H9 (cell line): ENCODE results near the gene CBLB. TPM values are rescaled to one million over a fixed set of nuclear protein-coding genes. Genes with fewer than 3 reads are reported as not detected.
A peak's percentile ranks its signal among the peaks of the same experiment; 100 is the strongest.

Experiments
- DNase-seq: peaks from one replicate; pipeline ENCODE4 v3.0.0-alpha.2; 2017
- H2AFZ ChIP-seq: one replicate; pipeline ENCODE4 v1.6.1; 2013; ENCODE audit warnings: mild to moderate bottlenecking, low read length, control low read depth, moderate library complexity
- H2AK5ac ChIP-seq: 2 replicates; pipeline ENCODE4 v1.6.1; 2013; ENCODE audit warnings: low read length, control low read depth, mixed read lengths; ENCODE audit not compliant: insufficient read length
- H2BK120ac ChIP-seq: one replicate; pipeline ENCODE4 v1.6.1; 2013; ENCODE audit warnings: low read depth, mild to moderate bottlenecking, low read length, control low read depth, inconsistent platforms; ENCODE audit not compliant: poor library complexity, severe bottlenecking
- H2BK12ac ChIP-seq: 2 replicates; pipeline ENCODE4 v1.6.1; 2013; ENCODE audit warnings: low read length, control low read depth, mixed read lengths, low read depth; ENCODE audit not compliant: insufficient read length
- H2BK15ac ChIP-seq: 2 replicates; pipeline ENCODE4 v1.6.1; 2013; ENCODE audit warnings: low read depth, low read length, control low read depth
- H2BK20ac ChIP-seq: one replicate; pipeline ENCODE4 v1.6.1; 2013; ENCODE audit warnings: low read depth, mild to moderate bottlenecking, low read length, control low read depth, inconsistent platforms; ENCODE audit not compliant: poor library complexity, severe bottlenecking
- H2BK5ac ChIP-seq: 2 replicates; pipeline ENCODE4 v1.6.1; 2013; ENCODE audit warnings: low read length, control low read depth, mixed read lengths; ENCODE audit not compliant: insufficient read length
- H3K14ac ChIP-seq: 2 replicates; pipeline ENCODE4 v1.6.1; 2013; ENCODE audit warnings: low read length, control low read depth; ENCODE audit not compliant: insufficient read depth
- H3K18ac ChIP-seq: 2 replicates; pipeline ENCODE4 v1.6.1; 2013; ENCODE audit warnings: low read depth, mild to moderate bottlenecking, mixed read lengths, low read length, control low read depth; ENCODE audit not compliant: insufficient read length
- H3K23ac ChIP-seq: 2 replicates; pipeline ENCODE4 v1.6.1; 2013; ENCODE audit warnings: low read length, control low read depth, mixed read lengths, low read depth; ENCODE audit not compliant: insufficient read length
- H3K23me2 ChIP-seq: 2 replicates; pipeline ENCODE4 v1.6.1; 2013; ENCODE audit warnings: low read depth, mild to moderate bottlenecking, mixed read lengths, low read length, control low read depth; ENCODE audit not compliant: insufficient read length, poor library complexity, severe bottlenecking
- H3K27ac ChIP-seq: 2 replicates; pipeline ENCODE4 v1.5.1; 2013; ENCODE audit warnings: low read length, control low read depth, mixed read lengths, low read depth; ENCODE audit not compliant: insufficient read length
- H3K27me3 ChIP-seq: 2 replicates; pipeline ENCODE4 v1.6.1; 2013; ENCODE audit warnings: low read length, control low read depth, inconsistent platforms; ENCODE audit not compliant: insufficient read depth
- H3K4ac ChIP-seq: 2 replicates; pipeline ENCODE4 v1.6.1; 2013; ENCODE audit warnings: low read depth, mild to moderate bottlenecking, control low read depth, inconsistent platforms, low read length, moderate library complexity
- H3K4me1 ChIP-seq: 2 replicates; pipeline ENCODE4 v1.6.1; 2013; ENCODE audit warnings: low read length, control low read depth, inconsistent platforms; ENCODE audit not compliant: insufficient read depth
- H3K4me2 ChIP-seq: 2 replicates; pipeline ENCODE4 v1.6.1; 2013; ENCODE audit warnings: low read length, control low read depth, mixed read lengths; ENCODE audit not compliant: insufficient read length, insufficient read depth
- H3K56ac ChIP-seq: 2 replicates; pipeline ENCODE4 v1.6.1; 2013; ENCODE audit warnings: low read depth, mild to moderate bottlenecking, mixed read lengths, low read length, control low read depth; ENCODE audit not compliant: insufficient read length
- H3K79me1 ChIP-seq: 2 replicates; pipeline ENCODE4 v1.6.1; 2013; ENCODE audit warnings: low read depth, mild to moderate bottlenecking, moderate library complexity, low read length, control low read depth, inconsistent platforms; ENCODE audit not compliant: insufficient read depth, poor library complexity, severe bottlenecking
- H3K79me2 ChIP-seq: 2 replicates; pipeline ENCODE4 v1.6.1; 2013; ENCODE audit warnings: low read length, control low read depth, inconsistent platforms; ENCODE audit not compliant: insufficient read depth
- H3K9ac ChIP-seq: 2 replicates; pipeline ENCODE4 v1.6.1; 2013; ENCODE audit warnings: low read length, control low read depth, mixed read lengths; ENCODE audit not compliant: insufficient read length; ENCODE audit errors: extremely low read depth
- H3K9me3 ChIP-seq: one replicate; pipeline ENCODE4 v1.6.1; 2013; ENCODE audit warnings: low read depth, low read length, inconsistent platforms; ENCODE audit not compliant: control insufficient read depth
- H3T11ph ChIP-seq: one replicate; pipeline ENCODE4 v1.6.1; 2013; ENCODE audit warnings: mild to moderate bottlenecking, low read length, control low read depth, inconsistent platforms
- H4K20me1 ChIP-seq: one replicate; pipeline ENCODE4 v1.6.1; 2013; ENCODE audit not compliant: control insufficient read depth, insufficient read length, insufficient read depth
- H4K5ac ChIP-seq: 2 replicates; pipeline ENCODE4 v1.6.1; 2013; ENCODE audit warnings: low read depth, mild to moderate bottlenecking, mixed read lengths, low read length, control low read depth; ENCODE audit not compliant: insufficient read length
- H4K8ac ChIP-seq: replicated peaks from 2 replicates; pipeline ENCODE4 v1.6.1; 2013; ENCODE audit warnings: low read length, control low read depth, mixed read lengths, low read depth; ENCODE audit not compliant: insufficient read length
- H4K91ac ChIP-seq: 2 replicates; pipeline ENCODE4 v1.6.1; 2013; ENCODE audit warnings: low read depth, mild to moderate bottlenecking, moderate library complexity, mixed read lengths, low read length, control low read depth; ENCODE audit not compliant: insufficient read length
- H3K27ac Mint-ChIP-seq, 3 experiments: 2 replicates in 2 of 3; 3 replicates in 1 of 3; pipeline ENCODE4 v1.8.0; 2020 to 2021; ENCODE audit warnings: mixed read lengths in 3 of 3, mild to moderate bottlenecking in 1 of 3, moderate library complexity in 1 of 3
- H3K27me3 Mint-ChIP-seq: 2 replicates; pipeline ENCODE4 v1.8.0; 2021; ENCODE audit warnings: low read depth, mild to moderate bottlenecking, moderate library complexity, mixed read lengths
- H3K36me3 Mint-ChIP-seq, 3 experiments: 2 replicates in 2 of 3; 3 replicates in 1 of 3; pipeline ENCODE4 v1.8.0; 2020 to 2021; ENCODE audit warnings: low read depth in 3 of 3, mixed read lengths in 3 of 3; ENCODE audit not compliant: insufficient read depth in 1 of 3
- H3K4me1 Mint-ChIP-seq, 2 experiments: 2 replicates each; pipeline ENCODE4 v1.8.0; 2020; ENCODE audit warnings: mixed read lengths in 2 of 2
- H3K4me3 Mint-ChIP-seq, 2 experiments: 2 replicates in 1 of 2; 3 replicates in 1 of 2; pipeline ENCODE4 v1.8.0; 2020 to 2021; ENCODE audit warnings: mild to moderate bottlenecking in 2 of 2, mixed read lengths in 2 of 2, moderate library complexity in 1 of 2
- H3K9me3 Mint-ChIP-seq, 2 experiments: 2 replicates in 1 of 2; 3 replicates in 1 of 2; pipeline ENCODE4 v1.8.0; 2020; ENCODE audit warnings: mild to moderate bottlenecking in 2 of 2, mixed read lengths in 2 of 2, moderate library complexity in 1 of 2
- whole genome bisulfite sequencing: extraction: QIAGEN DNeasy Blood & Tissue Kit; methylation state at CpG from one replicate; pipeline ENCODE4 v1.1.7; 2013; ENCODE audit warnings: missing lambda C conversion rate, low lambda C conversion rate, mixed read lengths; ENCODE audit not compliant: insufficient read length; ENCODE audit errors: extremely low coverage; 5-methylcytosine and 5-hydroxymethylcytosine counted together
- total RNA-seq: library from RNA; stranded (reverse); gene quantifications from 2 replicates; pipeline ENCODE4 v1.2.1, GENCODE V29; 2021
- TF ChIP-seq, protein P1 (sequence below): fragments of 200-600 bp; sonication (generic); conservative IDR thresholded peaks from 3 replicates; pipeline ENCODE4 v1.8.0; 2021; ENCODE audit warnings: antibody characterized with exemption, mild to moderate bottlenecking

Gene CBLB
- total RNA-seq, 1 experiment from 2014 or later = 25.7 TPM

DNA sequence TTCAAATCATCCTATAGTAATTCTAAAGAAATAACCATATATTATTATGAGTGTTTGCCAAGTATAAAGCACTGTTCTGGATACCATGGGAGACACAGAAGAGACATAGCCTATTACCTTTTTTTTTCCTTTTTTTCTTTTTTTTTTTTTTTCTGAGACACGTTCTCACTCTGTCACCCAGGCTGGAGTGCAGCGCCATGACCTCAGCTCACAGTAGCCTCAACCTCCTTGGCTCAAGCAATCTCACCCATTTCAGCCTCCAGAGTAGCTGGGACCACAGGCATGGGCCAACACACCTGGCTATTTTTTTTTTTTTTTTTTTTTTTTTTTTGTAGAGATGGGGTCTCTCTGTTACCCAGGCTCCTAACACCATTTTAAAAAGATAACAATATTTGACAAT, 30.9 kb downstream of the CBLB start:
- Histone ChIP-seq H3K9ac (no peak overlapping the region), H2AFZ (no peak overlapping the region), H4K91ac (no peak overlapping the region), H3K14ac (no peak overlapping the region), H2BK20ac (no peak overlapping the region), H3K18ac (no peak overlapping the region), H3T11ph (no peak overlapping the region), H2BK120ac (no peak overlapping the region), H4K20me1 (no peaks in the 10 kb centered on the region), H3K9me3 (no peaks in the 10 kb centered on the region), H2AK5ac (no peak overlapping the region), H2BK15ac (no peak overlapping the region), H3K4me1 (no peaks in the 10 kb centered on the region; the same call in 1 of the 2 replicates), H2BK12ac (no peak overlapping the region), H3K23ac (no peak overlapping the region), H3K4ac (no peak overlapping the region), H2BK5ac (no peak overlapping the region), H3K4me2 (no peak overlapping the region), H3K79me2 (no peaks in the 10 kb centered on the region), H3K27me3 (no peaks in the 10 kb centered on the region), H4K5ac (no peak overlapping the region), H3K27ac (no peak overlapping the region), H4K8ac (no peak overlapping the region), H3K79me1 (no peaks in the 10 kb centered on the region), H3K23me2 (no peaks in the 10 kb centered on the region), H3K56ac (no peak overlapping the region)
- peaks cover 0 to 26% (median 6%) of the 10 kb centered on the region in 3 experiments; a peak in 3 of 7 replicates for H3K36me3 Mint-ChIP-seq
- peaks cover 16 to 26% of the 10 kb centered on the region in 2 experiments for H3K4me1 Mint-ChIP-seq
- no peak for DNase-seq
- no peak overlapping the region for H3K4me3 Mint-ChIP-seq
- TF ChIP-seq, protein P1, sequence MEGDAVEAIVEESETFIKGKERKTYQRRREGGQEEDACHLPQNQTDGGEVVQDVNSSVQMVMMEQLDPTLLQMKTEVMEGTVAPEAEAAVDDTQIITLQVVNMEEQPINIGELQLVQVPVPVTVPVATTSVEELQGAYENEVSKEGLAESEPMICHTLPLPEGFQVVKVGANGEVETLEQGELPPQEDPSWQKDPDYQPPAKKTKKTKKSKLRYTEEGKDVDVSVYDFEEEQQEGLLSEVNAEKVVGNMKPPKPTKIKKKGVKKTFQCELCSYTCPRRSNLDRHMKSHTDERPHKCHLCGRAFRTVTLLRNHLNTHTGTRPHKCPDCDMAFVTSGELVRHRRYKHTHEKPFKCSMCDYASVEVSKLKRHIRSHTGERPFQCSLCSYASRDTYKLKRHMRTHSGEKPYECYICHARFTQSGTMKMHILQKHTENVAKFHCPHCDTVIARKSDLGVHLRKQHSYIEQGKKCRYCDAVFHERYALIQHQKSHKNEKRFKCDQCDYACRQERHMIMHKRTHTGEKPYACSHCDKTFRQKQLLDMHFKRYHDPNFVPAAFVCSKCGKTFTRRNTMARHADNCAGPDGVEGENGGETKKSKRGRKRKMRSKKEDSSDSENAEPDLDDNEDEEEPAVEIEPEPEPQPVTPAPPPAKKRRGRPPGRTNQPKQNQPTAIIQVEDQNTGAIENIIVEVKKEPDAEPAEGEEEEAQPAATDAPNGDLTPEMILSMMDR = no peak
- peak overlapping the region in 1 of 3 experiments; percentile 67; a peak in 1 of 7 replicates for H3K27ac Mint-ChIP-seq
- WGBS = no CpG with 5 or more reads among the region's 2 CpGs
- no peaks in the 10 kb centered on the region for H3K9me3 Mint-ChIP-seq
- no peaks in the 10 kb centered on the region for H3K27me3 Mint-ChIP-seq
